BE2C (cell line): Measurements from ENCODE around the gene ST8SIA5.

Source experiments
- DNase-seq: peaks from one replicate; pipeline ENCODE4 v3.0.0-alpha.2; 2020
- H3K27me3 ChIP-seq: fragments of 250-450 bp; sonication (Bioruptor Pico); 2 replicates; pipeline ENCODE4 v1.5.1; 2020; ENCODE audit warnings: mild to moderate bottlenecking
- H3K36me3 ChIP-seq: fragments of 250-450 bp; sonication (Bioruptor Pico); 2 replicates; pipeline ENCODE4 v1.5.1; 2020; ENCODE audit warnings: mild to moderate bottlenecking
- H3K4me1 ChIP-seq: fragments of 250-450 bp; sonication (Bioruptor Pico); 2 replicates; pipeline ENCODE4 v1.5.1; 2020
- H3K4me3 ChIP-seq: 2 replicates; pipeline ENCODE4 v1.5.1; 2011; ENCODE audit warnings: low read depth, low read length
- H3K9me3 ChIP-seq: fragments of 250-450 bp; sonication (Bioruptor Pico); 2 replicates; pipeline ENCODE4 v1.5.1; 2020
- TF ChIP-seq, protein P1 (sequence below): IDR thresholded peaks from 2 replicates; pipeline ENCODE4 v1.5.1; 2012; ENCODE audit warnings: mild to moderate bottlenecking, low read depth, low read length

ST8SIA5 gene

DNA sequence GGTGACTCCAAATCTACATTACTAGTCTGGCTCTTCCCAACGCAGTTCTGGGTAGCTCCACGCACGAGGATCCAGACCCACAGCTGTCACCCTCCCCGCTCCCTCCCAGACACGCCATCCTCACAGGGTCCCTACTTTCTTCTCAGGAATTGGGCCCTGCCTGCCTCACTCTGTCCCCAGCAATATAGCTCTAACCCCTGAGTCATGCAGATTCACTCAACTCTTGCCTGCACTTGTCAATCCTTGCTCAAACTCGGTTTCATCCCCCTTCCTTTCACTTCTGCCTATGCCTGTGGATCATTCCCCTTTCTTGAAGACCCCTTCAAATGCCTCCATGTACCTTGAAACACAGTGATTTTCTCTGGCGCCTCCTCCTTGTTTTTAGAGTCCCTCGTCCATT, 5.0 kb downstream of the ST8SIA5 start:
- TF ChIP-seq, protein P1, sequence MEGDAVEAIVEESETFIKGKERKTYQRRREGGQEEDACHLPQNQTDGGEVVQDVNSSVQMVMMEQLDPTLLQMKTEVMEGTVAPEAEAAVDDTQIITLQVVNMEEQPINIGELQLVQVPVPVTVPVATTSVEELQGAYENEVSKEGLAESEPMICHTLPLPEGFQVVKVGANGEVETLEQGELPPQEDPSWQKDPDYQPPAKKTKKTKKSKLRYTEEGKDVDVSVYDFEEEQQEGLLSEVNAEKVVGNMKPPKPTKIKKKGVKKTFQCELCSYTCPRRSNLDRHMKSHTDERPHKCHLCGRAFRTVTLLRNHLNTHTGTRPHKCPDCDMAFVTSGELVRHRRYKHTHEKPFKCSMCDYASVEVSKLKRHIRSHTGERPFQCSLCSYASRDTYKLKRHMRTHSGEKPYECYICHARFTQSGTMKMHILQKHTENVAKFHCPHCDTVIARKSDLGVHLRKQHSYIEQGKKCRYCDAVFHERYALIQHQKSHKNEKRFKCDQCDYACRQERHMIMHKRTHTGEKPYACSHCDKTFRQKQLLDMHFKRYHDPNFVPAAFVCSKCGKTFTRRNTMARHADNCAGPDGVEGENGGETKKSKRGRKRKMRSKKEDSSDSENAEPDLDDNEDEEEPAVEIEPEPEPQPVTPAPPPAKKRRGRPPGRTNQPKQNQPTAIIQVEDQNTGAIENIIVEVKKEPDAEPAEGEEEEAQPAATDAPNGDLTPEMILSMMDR, result no peak
- Histone ChIP-seq H3K4me1 (no peaks in the 10 kb centered on the region), H3K27me3 (peaks cover 11% of the 10 kb centered on the region)

DNA sequence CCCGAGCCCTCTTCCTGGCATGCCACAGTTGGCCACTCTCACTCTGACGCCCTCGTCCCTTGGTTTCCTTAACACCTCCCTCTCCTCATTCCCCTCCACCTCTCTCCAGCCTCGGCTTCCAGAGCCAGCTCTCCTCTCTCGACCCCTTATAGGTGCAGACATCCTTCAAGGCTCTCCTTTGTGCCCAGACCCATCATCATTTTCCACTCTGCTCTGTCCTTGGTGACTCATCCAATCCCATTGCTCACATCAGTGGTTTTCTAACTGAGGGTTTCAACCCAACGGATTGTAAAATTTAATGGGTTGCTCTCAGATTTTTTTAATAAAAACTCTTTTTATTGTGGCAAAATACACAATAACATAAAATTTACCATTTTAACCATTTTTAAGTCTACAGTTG, 6.2 kb downstream of the ST8SIA5 start:
- no peaks in the 10 kb centered on the region for H3K9me3 ChIP-seq
- H3K27me3 ChIP-seq, result no peaks in the 10 kb centered on the region; the same call in 1 of the 2 replicates
- no peaks in the 10 kb centered on the region for H3K4me1 ChIP-seq
- no peaks in the 10 kb centered on the region for H3K36me3 ChIP-seq
- no peak for DNase-seq
- H3K4me3 ChIP-seq, result no peak overlapping the region
- TF ChIP-seq, protein P1, result no peak

More for the DNA sequence above, 5.0 kb downstream of the ST8SIA5 start:
- Histone ChIP-seq H3K9me3 (no peaks in the 10 kb centered on the region), H3K4me3 (no peak overlapping the region), H3K36me3 (no peaks in the 10 kb centered on the region)
- no peak for DNase-seq

DNA sequence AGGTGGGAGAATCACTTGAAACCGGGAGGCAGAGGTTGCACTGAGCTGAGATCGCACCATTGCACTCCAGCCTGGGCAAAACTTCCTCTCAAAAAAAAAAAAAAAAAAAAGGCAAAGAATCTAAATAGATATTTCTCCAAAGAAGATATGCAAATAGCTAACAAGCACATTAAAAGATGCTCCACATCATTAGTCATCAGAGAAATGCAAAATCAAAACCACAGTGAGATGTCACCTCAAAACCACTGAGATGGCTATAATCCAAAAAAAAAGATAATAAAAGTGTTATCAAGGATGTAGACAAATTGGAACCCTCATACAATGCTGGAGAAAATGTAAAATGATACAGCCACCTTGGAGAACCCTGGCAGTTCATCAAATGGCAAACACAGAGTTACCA, 8.4 kb downstream of the ST8SIA5 start:
- no peaks in the 10 kb centered on the region for H3K9me3 ChIP-seq
- H3K36me3 ChIP-seq, result no peaks in the 10 kb centered on the region
- TF ChIP-seq, protein P1, result no peak
- H3K27me3 ChIP-seq, result no peaks in the 10 kb centered on the region
- H3K4me3 ChIP-seq, result no peak overlapping the region
- H3K4me1 ChIP-seq, result no peaks in the 10 kb centered on the region
- DNase-seq, result no peak

DNA sequence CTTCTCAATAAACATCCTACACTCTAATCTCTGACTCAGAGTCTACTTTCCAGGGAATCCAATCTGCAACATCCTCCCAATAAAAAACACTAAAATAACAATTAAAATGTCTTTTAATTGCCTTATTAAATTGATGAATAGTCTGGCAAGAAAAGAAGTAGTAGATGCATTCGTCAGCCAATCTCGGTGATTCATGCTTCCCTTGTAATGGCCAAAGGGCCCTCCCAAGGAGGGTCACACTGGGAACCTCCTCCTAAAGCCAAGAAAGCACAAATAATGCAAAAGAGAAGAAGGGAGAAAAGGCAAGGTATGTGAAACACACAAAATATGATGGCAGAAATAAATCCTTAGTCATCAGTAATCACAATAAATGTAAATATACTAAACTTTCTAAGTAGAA, 16.8 kb downstream of the ST8SIA5 start:
- no peaks in the 10 kb centered on the region for H3K9me3 ChIP-seq
- no peaks in the 10 kb centered on the region for H3K4me1 ChIP-seq
- H3K27me3 ChIP-seq, result no peaks in the 10 kb centered on the region
- H3K36me3 ChIP-seq, result no peaks in the 10 kb centered on the region
- DNase-seq, result no peak
- H3K4me3 ChIP-seq, result no peak overlapping the region
- TF ChIP-seq, protein P1, result no peak

DNA sequence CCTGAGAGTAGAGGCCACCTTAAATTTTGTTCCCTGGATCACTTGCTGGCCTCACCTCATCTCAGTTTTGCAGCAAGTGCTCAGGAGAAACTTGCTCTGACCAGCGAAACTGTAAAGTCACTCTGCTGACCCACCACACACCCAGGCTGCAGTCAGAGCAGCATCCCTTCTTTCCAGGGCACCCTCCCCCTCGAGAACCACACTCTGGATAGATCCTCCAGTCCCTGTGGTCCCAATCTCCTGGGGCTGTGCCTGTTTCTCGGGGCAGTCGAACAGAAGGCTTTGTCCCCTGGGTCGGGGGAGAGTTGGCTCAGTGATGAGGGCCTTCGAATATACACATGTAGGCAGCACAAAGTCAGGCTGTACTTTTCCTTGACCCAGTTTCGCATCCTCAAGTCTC, 18.4 kb downstream of the ST8SIA5 start:
- Histone ChIP-seq H3K4me1 (no peaks in the 10 kb centered on the region), H3K9me3 (no peaks in the 10 kb centered on the region), H3K4me3 (no peak overlapping the region), H3K36me3 (no peaks in the 10 kb centered on the region), H3K27me3 (no peaks in the 10 kb centered on the region)
- TF ChIP-seq, protein P1, result no peak
- no peak for DNase-seq

DNA sequence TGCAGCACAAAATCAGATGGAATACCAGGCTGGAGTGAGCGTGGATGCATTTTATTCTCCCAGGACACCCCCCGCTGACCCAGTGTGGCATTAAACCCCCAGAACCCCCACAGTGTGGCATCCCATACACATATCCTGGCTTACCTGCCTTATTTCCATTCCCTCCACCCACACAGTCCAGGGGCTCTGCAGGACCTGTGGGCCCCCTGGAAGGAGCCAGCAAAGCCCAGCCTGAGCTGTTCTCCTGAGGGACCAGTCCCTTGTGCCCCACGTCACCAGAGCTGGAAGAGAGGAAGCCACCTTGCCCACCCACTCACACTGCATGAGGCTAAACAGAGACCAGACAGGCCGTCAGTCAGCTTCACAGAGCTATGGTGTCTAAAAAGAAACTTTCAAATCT, 20.1 kb downstream of the ST8SIA5 start:
- H3K4me1 ChIP-seq, result no peaks in the 10 kb centered on the region
- no peak for DNase-seq
- H3K36me3 ChIP-seq, result no peaks in the 10 kb centered on the region
- no peak overlapping the region for H3K4me3 ChIP-seq
- TF ChIP-seq, protein P1, result no peak
- no peaks in the 10 kb centered on the region for H3K27me3 ChIP-seq
- no peaks in the 10 kb centered on the region for H3K9me3 ChIP-seq
